Activated CD4-positive, alpha-beta memory T cell treated with anti-CD3 and anti-CD28 coated beads for 36 hours (primary cell): ENCODE measurements around the gene SZRD1. TPM values are rescaled to one million over a fixed set of nuclear protein-coding genes. Genes with fewer than 3 reads are reported as not detected.

Source experiments
- CTCF ChIA-PET: fragments of 350-600 bp; sonication (Branson Sonifier 250); formaldehyde crosslinking; loops from one replicate; lab custom pipeline; 2021; ENCODE audit warnings: antibody characterized with exemption, inconsistent platforms; lab: Charles Lee
- POLR2A ChIA-PET: fragments of 350-600 bp; sonication (Branson Sonifier 250); formaldehyde crosslinking; loops from one replicate; lab custom pipeline; 2021; ENCODE audit warnings: antibody characterized with exemption; lab: Charles Lee
- DNase-seq: peaks from one replicate; pipeline ENCODE4 v3.0.0-alpha.2; 2020
- H3K27ac Mint-ChIP-seq: one replicate; pipeline ENCODE4 v1.8.0; 2021; ENCODE audit warnings: mixed read lengths
- H3K27me3 Mint-ChIP-seq: one replicate; pipeline ENCODE4 v1.8.0; 2021; ENCODE audit warnings: mixed read lengths
- H3K36me3 Mint-ChIP-seq: one replicate; pipeline ENCODE4 v1.8.0; 2021; ENCODE audit warnings: mixed read lengths
- H3K4me1 Mint-ChIP-seq: one replicate; pipeline ENCODE4 v1.8.0; 2021; ENCODE audit warnings: low read depth, mixed read lengths
- H3K4me3 Mint-ChIP-seq: one replicate; pipeline ENCODE4 v1.8.0; 2021; ENCODE audit warnings: mild to moderate bottlenecking, mixed read lengths
- H3K9me3 Mint-ChIP-seq: one replicate; pipeline ENCODE4 v1.8.0; 2021; ENCODE audit warnings: mixed read lengths
- intact Hi-C: fragments of 100-400 bp; cut with micrococcal nuclease; formaldehyde crosslinking; loops from one replicate; pipeline ENCODE4 v1.15.1; 2023
- total RNA-seq, 2 experiments: library from RNA; stranded (reverse); gene quantifications; one replicate each; pipeline ENCODE4 v1.2.3, GENCODE V29; 2021

The SZRD1 gene
- total RNA-seq, 2 experiments from 2014 or later, result 185 to 191 TPM

GRCh38 chr1:16405441-16405840, 38.4 kb downstream of the SZRD1 start:
- POLR2A ChIA-PET, result no interaction called here
- intact Hi-C loops, result no loop called here
- CTCF ChIA-PET, result no interaction called here

GRCh38 chr1:16406868-16407267, 39.8 kb downstream of the SZRD1 start:
- ChIA-PET CTCF (no interaction called here), POLR2A (no interaction called here)
- Mint-ChIP-seq H3K9me3 (no peaks in the 10 kb centered on the region), H3K4me1 (no peaks in the 10 kb centered on the region), H3K27ac (no peak overlapping the region), H3K4me3 (no peak overlapping the region), H3K27me3 (no peaks in the 10 kb centered on the region), H3K36me3 (no peaks in the 10 kb centered on the region)
- intact Hi-C loops, result no loop called here
- DNase-seq, result no peak

More at GRCh38 chr1:16405441-16405840, 38.4 kb downstream of the SZRD1 start:
- Mint-ChIP-seq H3K4me3 (no peak overlapping the region), H3K27me3 (no peaks in the 10 kb centered on the region), H3K27ac (no peak overlapping the region), H3K4me1 (no peaks in the 10 kb centered on the region), H3K36me3 (no peaks in the 10 kb centered on the region), H3K9me3 (no peaks in the 10 kb centered on the region)
- DNase-seq, result no peak

GRCh38 chr1:16409536-16410152, 42.6 kb downstream of the SZRD1 start:
- H3K4me1 Mint-ChIP-seq, result no peaks in the 10 kb centered on the region
- H3K27ac Mint-ChIP-seq, result no peak overlapping the region
- ChIA-PET POLR2A (no interaction called here), CTCF (no interaction called here)
- H3K4me3 Mint-ChIP-seq, result no peak overlapping the region
- H3K9me3 Mint-ChIP-seq, result no peaks in the 10 kb centered on the region
- DNase-seq, result no peak
- no peaks in the 10 kb centered on the region for H3K27me3 Mint-ChIP-seq
- no peaks in the 10 kb centered on the region for H3K36me3 Mint-ChIP-seq
- intact Hi-C loops, result no loop called here

DNA sequence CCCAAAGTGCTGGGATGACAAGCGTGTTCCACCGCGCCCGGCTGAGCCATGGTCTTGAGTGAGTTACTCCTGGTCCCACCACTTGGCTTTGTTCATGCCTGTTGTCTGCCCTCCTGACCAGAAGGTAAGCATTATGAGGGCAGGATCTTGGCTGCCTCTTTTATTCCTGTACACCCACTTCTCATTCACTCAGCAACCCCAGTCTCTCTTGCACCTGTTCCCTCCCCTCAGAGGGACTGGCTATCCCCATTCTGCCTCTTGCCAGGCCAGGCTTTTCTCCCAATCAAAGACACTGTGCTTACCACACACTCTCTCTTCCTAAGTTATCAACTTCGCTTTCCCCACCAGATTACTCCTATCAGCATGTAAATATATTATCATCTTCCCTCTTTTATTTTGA, 43.8 kb downstream of the SZRD1 start:
- POLR2A ChIA-PET, result no interaction called here
- Mint-ChIP-seq H3K36me3 (no peaks in the 10 kb centered on the region), H3K4me1 (no peaks in the 10 kb centered on the region), H3K9me3 (no peaks in the 10 kb centered on the region), H3K27ac (no peak overlapping the region), H3K27me3 (no peaks in the 10 kb centered on the region), H3K4me3 (no peak overlapping the region)
- CTCF ChIA-PET, result no interaction called here
- intact Hi-C loops, result no loop called here
- no peak for DNase-seq

DNA sequence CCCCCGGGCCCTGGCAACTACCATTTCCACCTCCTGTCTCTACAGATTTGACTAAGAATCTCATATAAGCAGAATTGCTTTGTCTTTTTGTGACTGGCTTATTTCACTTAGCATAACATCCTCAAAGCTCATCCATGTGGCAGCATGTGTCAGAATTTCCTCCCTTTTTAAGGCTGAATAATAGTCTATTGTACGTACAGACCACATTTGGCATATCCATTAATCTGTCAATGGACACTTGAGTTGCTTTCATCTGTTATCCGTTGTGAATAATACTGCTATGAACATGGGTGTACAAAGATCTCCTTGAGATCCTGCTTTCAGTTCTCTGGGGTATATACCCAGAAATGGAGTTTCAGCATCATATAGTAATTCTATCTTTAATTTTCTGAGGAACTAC, 46.1 kb downstream of the SZRD1 start:
- no peaks in the 10 kb centered on the region for H3K27me3 Mint-ChIP-seq
- CTCF ChIA-PET, result no interaction called here
- H3K9me3 Mint-ChIP-seq, result no peaks in the 10 kb centered on the region
- H3K36me3 Mint-ChIP-seq, result no peaks in the 10 kb centered on the region
- H3K4me3 Mint-ChIP-seq, result no peak overlapping the region
- POLR2A ChIA-PET, result no interaction called here
- intact Hi-C loops, result no loop called here
- peaks cover 3% of the 10 kb centered on the region for H3K4me1 Mint-ChIP-seq
- DNase-seq, result no peak
- H3K27ac Mint-ChIP-seq, result no peak overlapping the region

DNA sequence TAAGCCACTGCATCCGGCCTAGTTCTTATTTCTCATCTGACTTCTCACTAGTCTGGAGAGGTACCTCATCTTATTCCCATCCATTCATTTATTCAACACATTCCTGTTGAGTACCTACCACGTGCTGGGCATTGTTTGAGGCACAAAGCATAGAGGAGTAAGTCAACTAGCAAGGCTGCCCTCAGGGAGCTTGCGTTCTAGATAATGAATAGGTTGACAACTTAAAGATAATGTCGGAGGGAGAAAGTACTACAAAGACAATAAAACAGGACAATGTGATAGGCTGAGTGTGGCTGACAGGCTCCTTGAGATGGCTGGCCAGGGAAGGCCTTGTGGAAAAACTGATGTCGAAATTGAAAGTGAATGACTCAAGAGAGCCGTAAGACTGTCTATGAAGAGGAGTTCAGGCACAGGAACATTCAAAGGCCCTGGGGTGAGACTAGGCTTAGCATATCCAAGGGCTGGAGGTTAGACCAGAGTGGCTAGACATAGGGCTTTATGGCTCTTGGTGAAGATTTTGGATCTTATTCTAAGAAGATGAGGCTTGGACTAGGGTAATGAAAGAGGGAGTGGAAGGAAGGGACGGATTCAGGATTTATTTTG, 51.9 kb downstream of the SZRD1 start:
- no peaks in the 10 kb centered on the region for H3K9me3 Mint-ChIP-seq
- intact Hi-C loops, result loop anchor here (2.0 kb wide), 1 partner anchor 32 kb away; no protein-coding TSS in a partner anchor
- H3K27me3 Mint-ChIP-seq, result no peaks in the 10 kb centered on the region
- peaks cover 32% of the 10 kb centered on the region for H3K4me1 Mint-ChIP-seq
- peak; percentile 30 for DNase-seq
- POLR2A ChIA-PET, result no interaction called here
- no peak overlapping the region for H3K4me3 Mint-ChIP-seq
- CTCF ChIA-PET, result no interaction called here
- H3K36me3 Mint-ChIP-seq, result no peaks in the 10 kb centered on the region
- peak overlapping the region; percentile 3 for H3K27ac Mint-ChIP-seq

GRCh38 chr1:16420424-16421118, 53.5 kb downstream of the SZRD1 start:
- peak overlapping the region; percentile 17 for H3K4me3 Mint-ChIP-seq
- ChIA-PET POLR2A (interaction anchor here (0.9 to 1.4 kb wide), 5 partner anchors 20 to 93 kb away, joined by 3 to 7 read pairs (median 4); partner anchors contain the start of gene NECAP2), CTCF (interaction anchor here (0.6 to 3.4 kb wide), 2 partner anchors 20 to 347 kb away, joined by 3 to 17 read pairs; partner anchors contain the start of genes FAM131C and NECAP2)
- H3K27me3 Mint-ChIP-seq, result no peaks in the 10 kb centered on the region
- H3K4me1 Mint-ChIP-seq, result peaks cover 32% of the 10 kb centered on the region
- H3K36me3 Mint-ChIP-seq, result no peaks in the 10 kb centered on the region
- H3K9me3 Mint-ChIP-seq, result no peaks in the 10 kb centered on the region
- intact Hi-C loops, result loop anchor here (1.0 kb wide), 2 partner anchors 21 to 53 kb away; partner anchors contain the start of gene SZRD1
- H3K27ac Mint-ChIP-seq, result peak overlapping the region; percentile 72
- DNase-seq, result peak; percentile 91

GRCh38 chr1:16421201-16421600, 54.2 kb downstream of the SZRD1 start:
- Mint-ChIP-seq H3K27ac (peak overlapping the region; percentile 72), H3K4me1 (peaks cover 32% of the 10 kb centered on the region), H3K9me3 (no peaks in the 10 kb centered on the region), H3K36me3 (no peaks in the 10 kb centered on the region), H3K4me3 (peak overlapping the region; percentile 17), H3K27me3 (no peaks in the 10 kb centered on the region)
- peak; percentile 16 for DNase-seq
- ChIA-PET CTCF (interaction anchor here (3.4 kb wide), 1 partner anchor 19 kb away, joined by 17 read pairs; the partner anchor contains the start of gene NECAP2), POLR2A (interaction anchor here (0.9 to 1.4 kb wide), 4 partner anchors 19 to 53 kb away, joined by 3 to 7 read pairs (median 4); partner anchors contain the start of gene NECAP2)
- intact Hi-C loops, result no loop called here

DNA sequence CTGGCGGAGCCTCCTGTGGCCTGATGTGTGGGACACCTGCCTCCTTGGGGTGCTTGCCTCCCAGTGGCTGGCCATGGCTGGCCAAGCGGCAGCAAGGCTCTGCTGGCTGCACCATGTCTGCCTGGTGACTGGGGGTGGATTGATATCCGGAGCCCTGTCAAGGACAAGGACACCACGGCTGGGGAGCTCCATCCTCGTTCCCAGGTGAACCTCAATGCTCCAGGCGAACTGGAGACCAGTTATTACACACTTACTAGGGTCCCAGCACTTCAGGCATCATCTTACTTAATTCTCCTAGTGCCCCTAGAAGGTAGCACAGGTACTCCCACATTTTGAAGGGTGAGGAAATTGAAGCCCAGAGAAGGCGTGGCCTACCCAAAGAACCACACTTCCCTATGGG, 55.0 kb downstream of the SZRD1 start:
- no peak for DNase-seq
- H3K9me3 Mint-ChIP-seq, result no peaks in the 10 kb centered on the region
- ChIA-PET POLR2A (no interaction called here), CTCF (interaction anchor here (3.4 kb wide), 1 partner anchor 18 kb away, joined by 17 read pairs; the partner anchor contains the start of gene NECAP2)
- no peak overlapping the region for H3K4me3 Mint-ChIP-seq
- H3K4me1 Mint-ChIP-seq, result peaks cover 32% of the 10 kb centered on the region
- intact Hi-C loops, result no loop called here
- H3K27ac Mint-ChIP-seq, result no peak overlapping the region
- H3K27me3 Mint-ChIP-seq, result no peaks in the 10 kb centered on the region
- H3K36me3 Mint-ChIP-seq, result no peaks in the 10 kb centered on the region

DNA sequence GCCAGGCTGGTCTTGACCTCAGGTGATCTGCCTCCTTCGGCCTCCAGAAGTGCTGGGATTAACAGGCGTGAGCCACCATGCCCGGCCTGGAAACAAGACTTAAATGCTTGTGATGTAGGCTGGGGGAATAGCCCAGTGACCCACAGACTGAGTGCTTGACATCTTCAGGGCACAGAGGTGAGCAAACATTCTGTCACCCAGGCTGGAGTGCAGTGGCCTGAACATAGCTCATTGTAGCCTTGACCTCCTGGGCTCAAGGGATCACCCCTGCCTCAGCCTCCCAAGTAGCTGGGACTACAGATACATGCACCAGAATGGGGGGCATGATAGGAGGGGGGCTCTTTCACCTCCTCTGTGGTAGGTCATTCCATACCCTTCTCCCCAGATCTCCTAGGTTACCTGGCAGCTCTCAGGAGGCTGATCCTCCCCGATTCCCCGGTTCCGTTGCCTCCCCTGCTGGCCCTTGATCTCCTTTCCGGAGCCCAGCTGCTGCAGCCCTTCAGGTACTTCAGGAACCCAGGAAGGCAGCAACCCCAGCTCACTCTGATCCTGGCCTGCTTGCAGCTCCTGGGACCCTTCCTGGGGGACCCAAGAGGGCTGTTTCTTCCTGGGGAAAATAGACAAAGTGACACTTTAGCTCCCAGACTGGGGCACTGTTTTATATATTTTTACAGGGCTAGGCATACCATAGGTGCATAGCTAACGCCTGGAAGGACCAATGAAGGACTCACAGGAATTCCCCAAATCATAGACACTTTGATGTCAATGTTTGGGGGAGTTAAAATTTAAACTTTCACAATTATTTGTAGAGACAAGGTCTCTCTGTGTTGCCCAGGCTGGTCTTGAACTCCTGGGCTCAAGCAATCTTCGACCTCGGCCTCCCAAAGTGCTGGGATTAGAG, 58.3 kb downstream of the SZRD1 start:
- H3K27me3 Mint-ChIP-seq, result no peaks in the 10 kb centered on the region
- H3K4me1 Mint-ChIP-seq, result peaks cover 13% of the 10 kb centered on the region
- ChIA-PET POLR2A (no interaction called here), CTCF (interaction anchor here (1.0 to 2.1 kb wide), 2 partner anchors 14 to 15 kb away, joined by 4 to 7 read pairs; partner anchors contain the start of gene NECAP2)
- DNase-seq, result no peak
- intact Hi-C loops, result no loop called here
- no peak overlapping the region for H3K4me3 Mint-ChIP-seq
- H3K36me3 Mint-ChIP-seq, result no peaks in the 10 kb centered on the region
- H3K9me3 Mint-ChIP-seq, result no peaks in the 10 kb centered on the region
- H3K27ac Mint-ChIP-seq, result no peak overlapping the region

DNA sequence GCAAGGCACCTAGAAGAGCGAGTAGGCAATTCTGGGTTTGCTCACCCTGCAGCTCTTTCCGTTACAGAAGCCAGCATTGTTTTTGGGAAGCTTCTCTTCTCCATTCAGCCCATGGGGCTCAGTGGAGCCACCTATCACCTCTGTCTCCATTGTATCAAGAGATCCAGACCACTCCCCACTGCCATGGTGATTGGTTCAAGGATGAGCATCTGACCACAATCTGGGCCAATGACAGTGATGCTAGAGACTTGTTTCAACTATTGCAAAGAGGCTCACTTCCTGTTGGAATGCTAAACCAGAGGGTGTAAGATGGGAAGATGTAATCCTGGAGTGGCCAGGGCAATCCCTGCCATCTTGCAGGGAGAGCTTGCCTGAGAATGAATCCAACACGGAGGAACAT, 63.6 kb downstream of the SZRD1 start:
- Mint-ChIP-seq H3K27ac (no peak overlapping the region), H3K9me3 (no peaks in the 10 kb centered on the region), H3K4me3 (no peak overlapping the region), H3K36me3 (no peaks in the 10 kb centered on the region), H3K27me3 (no peaks in the 10 kb centered on the region), H3K4me1 (peaks cover 3% of the 10 kb centered on the region)
- ChIA-PET POLR2A (no interaction called here), CTCF (interaction anchor here (1.3 kb wide), 1 partner anchor 10 kb away, joined by 4 read pairs; no protein-coding TSS in a partner anchor)
- no peak for DNase-seq
- intact Hi-C loops, result no loop called here
